ENCODE results near the gene C4orf50.

DNA sequence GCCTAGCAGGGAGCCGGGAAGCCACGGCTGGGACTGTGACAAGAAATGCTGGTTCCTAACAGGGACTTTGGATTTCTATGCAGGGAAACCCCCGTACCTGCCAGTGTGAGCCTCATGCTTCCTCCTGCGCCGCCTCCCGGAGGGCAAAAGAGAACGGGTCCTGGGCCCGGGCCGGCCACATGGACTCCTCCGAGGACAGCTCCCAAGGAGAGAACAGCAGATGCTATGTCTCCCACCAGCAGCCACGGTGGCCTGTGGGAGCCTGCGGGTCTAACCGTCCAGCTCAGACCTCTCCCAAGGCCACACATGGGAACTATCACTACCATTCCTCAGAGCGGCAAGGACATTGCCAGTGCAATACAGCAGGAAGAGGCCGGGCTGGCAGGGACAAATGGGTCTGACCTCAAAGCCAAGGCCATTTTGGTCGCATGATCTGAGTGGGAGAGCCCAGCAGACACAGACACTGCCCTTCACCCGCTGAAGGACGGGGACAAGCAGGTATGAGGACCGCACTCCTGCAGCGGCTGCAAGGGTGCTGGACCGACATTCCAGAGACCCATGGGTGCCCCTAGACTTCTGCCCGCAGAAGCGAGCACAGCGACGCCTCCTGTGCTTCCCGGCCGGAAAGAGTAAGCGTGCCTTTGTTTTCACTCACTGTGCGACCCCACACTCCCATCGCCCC is 4.5 kb upstream of the C4orf50 start:
- TF ChIP-seq POLR2A (IDR thresholded peaks at IDR 0.05; ENCODE audit: low read length): no peak
- no peak for TF ChIP-seq GATA1 (IDR thresholded peaks at IDR 0.05; ENCODE audit: low read depth, low read length)

All from erythroblast (primary cell).